ENCODE results near the gene CARD18. TPM values are rescaled to one million over a fixed set of nuclear protein-coding genes. Genes with fewer than 3 reads are reported as not detected.

Gene CARD18
- polyA plus RNA-seq, 3 donors = not detected

- no CpG with 5 or more reads among the region's 1 CpG for WGBS (ENCODE audit: insufficient coverage)
- peaks cover 11% of the 10 kb centered on the region for H3K4me1 Mint-ChIP-seq
- H3K4me3 Mint-ChIP-seq = no peak overlapping the region
These were observed 22.9 kb upstream of the CARD18 start for GRCh38 chr11:105162506-105162905.

DNA sequence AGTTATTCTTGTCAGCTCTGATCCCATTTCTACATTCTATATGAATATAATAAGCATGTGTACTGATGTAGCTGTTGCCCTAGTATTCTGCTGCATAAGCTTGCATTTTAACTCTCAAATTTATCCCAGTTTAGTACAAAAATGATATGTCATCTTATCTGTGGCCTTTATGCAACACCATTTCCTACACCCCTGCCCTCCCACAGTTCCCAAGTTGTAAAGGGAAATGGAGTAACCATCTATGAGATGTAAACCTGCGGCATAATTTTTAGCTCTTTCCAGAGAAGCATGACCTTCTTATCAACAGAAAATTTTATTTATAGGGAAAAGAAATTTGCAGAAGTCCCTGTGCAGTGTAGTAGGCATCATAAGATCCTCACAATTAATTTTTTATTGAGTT, 18.9 kb upstream of the CARD18 start:
- Histone ChIP-seq H3K36me3 (replicated peaks in 1 of 2; ENCODE audit: control insufficient read depth in 1 of 2, insufficient read depth in 2 of 2, low read length in 2 of 2) (no peaks in the 10 kb centered on the region), H3K27ac (ENCODE audit: low read depth in 1 of 2, low read length in 2 of 2) (no peak overlapping the region), H4K20me1 (ENCODE audit: insufficient read depth, low read length) (no peaks in the 10 kb centered on the region), H3K27me3 (ENCODE audit: control insufficient read depth in 2 of 2, insufficient read depth in 2 of 2, low read length in 2 of 2) (no peaks in the 10 kb centered on the region), H3K4me3 (replicated peaks in 1 of 3; ENCODE audit: low read depth in 2 of 3, low read length in 3 of 3) (no peak overlapping the region), H3K9ac (ENCODE audit: insufficient read depth, low read length, poor library complexity, severe bottlenecking) (no peak overlapping the region), H2AFZ (ENCODE audit: insufficient read depth, low read depth, low read length, poor library complexity, severe bottlenecking) (no peak overlapping the region), H3K79me2 (ENCODE audit: insufficient read depth, low read length) (no peaks in the 10 kb centered on the region), H3K4me1 (ENCODE audit: control insufficient read depth in 1 of 2, insufficient read depth in 2 of 2, low read length in 2 of 2) (peaks cover 5 to 6% of the 10 kb centered on the region in 2 donors), H3K9me3 (replicated peaks in 1 of 2; ENCODE audit: control insufficient read depth in 1 of 2, insufficient read depth in 1 of 2, low read length in 2 of 2) (peaks cover 0 to 4% of the 10 kb centered on the region in 2 donors), H3K4me2 (replicated peaks; ENCODE audit: extremely low read depth, low read length, poor library complexity, severe bottlenecking) (no peak overlapping the region)
- intact Hi-C loops (cut with micrococcal nuclease) = no loop called here
- no peak overlapping the region for H3K4me3 Mint-ChIP-seq
- no CpG with 5 or more reads among the region's 1 CpG for WGBS (ENCODE audit: insufficient coverage)
- peaks cover 0 to 16% (median 6%) of the 10 kb centered on the region in 7 donors for H3K9me3 Mint-ChIP-seq
- no peak overlapping the region for H3K27ac Mint-ChIP-seq
- no peak for DNase-seq
- peaks cover 13% of the 10 kb centered on the region for H3K4me1 Mint-ChIP-seq
- no peak for TF ChIP-seq CTCF (IDR thresholded peaks at IDR 0.05)
- H3K27me3 Mint-ChIP-seq (ENCODE audit: low read depth in 3 of 3) = peaks cover 0 to 1% (median 0%) of the 10 kb centered on the region in 3 donors
- H3K36me3 Mint-ChIP-seq = no peaks in the 10 kb centered on the region

More at GRCh38 chr11:105162506-105162905, 22.9 kb upstream of the CARD18 start:
- Mint-ChIP-seq H3K9me3 (peaks cover 0 to 11% (median 0%) of the 10 kb centered on the region in 7 donors), H3K36me3 (no peaks in the 10 kb centered on the region), H3K27ac (no peak overlapping the region), H3K27me3 (ENCODE audit: low read depth in 3 of 3) (peaks cover 0 to 1% (median 0%) of the 10 kb centered on the region in 3 donors)
- no peaks in the 10 kb centered on the region for H3K79me2 ChIP-seq (ENCODE audit: insufficient read depth, low read length)
- H3K36me3 ChIP-seq (replicated peaks in 1 of 2; ENCODE audit: control insufficient read depth in 1 of 2, insufficient read depth in 2 of 2, low read length in 2 of 2) = no peaks in the 10 kb centered on the region
- no peaks in the 10 kb centered on the region for H3K9me3 ChIP-seq (replicated peaks in 1 of 2; ENCODE audit: control insufficient read depth in 1 of 2, insufficient read depth in 1 of 2, low read length in 2 of 2)
- H2AFZ ChIP-seq (ENCODE audit: insufficient read depth, low read depth, low read length, poor library complexity, severe bottlenecking) = no peak overlapping the region
- H4K20me1 ChIP-seq (ENCODE audit: insufficient read depth, low read length) = no peaks in the 10 kb centered on the region
- DNase-seq = peak in 1 of 3 donors; percentile 76
- peaks cover 5 to 6% of the 10 kb centered on the region in 2 donors for H3K4me1 ChIP-seq (ENCODE audit: control insufficient read depth in 1 of 2, insufficient read depth in 2 of 2, low read length in 2 of 2)
- no peak overlapping the region for H3K4me2 ChIP-seq (replicated peaks; ENCODE audit: extremely low read depth, low read length, poor library complexity, severe bottlenecking)
- H3K27ac ChIP-seq (ENCODE audit: low read depth in 1 of 2, low read length in 2 of 2) = no peak overlapping the region
- intact Hi-C loops (cut with micrococcal nuclease) = no loop called here
- no peaks in the 10 kb centered on the region for H3K27me3 ChIP-seq (ENCODE audit: control insufficient read depth in 2 of 2, insufficient read depth in 2 of 2, low read length in 2 of 2)
- no peak overlapping the region for H3K9ac ChIP-seq (ENCODE audit: insufficient read depth, low read length, poor library complexity, severe bottlenecking)
- H3K4me3 ChIP-seq (replicated peaks in 1 of 3; ENCODE audit: low read depth in 2 of 3, low read length in 3 of 3) = no peak overlapping the region
- TF ChIP-seq CTCF (IDR thresholded peaks at IDR 0.05) = no peak
